CD4-positive, alpha-beta T cell (primary cell): ENCODE results near the gene RIOX2. TPM values are rescaled to one million over a fixed set of nuclear protein-coding genes. Genes with fewer than 3 reads are reported as not detected.

ENCODE experiments used
- ATAC-seq: fragments of 200-7000 bp; cut with Tn5 transposase; one replicate; pipeline ENCODE4 v1.10.0; 2022; ENCODE audit warnings: mild to moderate bottlenecking; ENCODE audit not compliant: poor library complexity
- CTCF ChIA-PET: fragments of 350-600 bp; sonication (Branson Sonifier 250); formaldehyde crosslinking; loops from one replicate; lab custom pipeline; 2021; ENCODE audit warnings: antibody characterized with exemption, inconsistent platforms; lab: Charles Lee
- POLR2A ChIA-PET: fragments of 350-600 bp; sonication (Branson Sonifier 250); formaldehyde crosslinking; loops from one replicate; lab custom pipeline; 2021; ENCODE audit warnings: antibody characterized with exemption, inconsistent platforms; lab: Charles Lee
- DNase-seq, 14 experiments: peaks; one replicate each; pipeline ENCODE4 v3.0.0-alpha.2; 2013 to 2020; ENCODE audit warnings: mixed read lengths in 2 of 14
- H3K27ac ChIP-seq, 2 donors: one replicate each; pipeline versions ENCODE4 v1.5.1 to v1.7.0; 2013; ENCODE audit warnings: low read length in 2 of 2, low read depth in 1 of 2, mild to moderate bottlenecking in 1 of 2
- H3K27me3 ChIP-seq, 2 experiments: 1 replicate in 1 of 2; 2 replicates in 1 of 2; pipeline versions ENCODE4 v1.6.1 to v1.7.0; 2013; ENCODE audit warnings: low read length in 2 of 2, control low read depth in 1 of 2, mild to moderate bottlenecking in 1 of 2, moderate library complexity in 1 of 2; ENCODE audit not compliant: insufficient read depth in 2 of 2, control insufficient read depth in 1 of 2
- H3K36me3 ChIP-seq: one replicate; pipeline ENCODE4 v1.6.1; 2013; ENCODE audit warnings: low read length, control low read depth; ENCODE audit not compliant: insufficient read depth
- H3K4me1 ChIP-seq: one replicate; pipeline ENCODE4 v1.6.1; 2013; ENCODE audit warnings: low read length, control low read depth; ENCODE audit not compliant: insufficient read depth
- H3K4me3 ChIP-seq: one replicate; pipeline ENCODE4 v1.5.1; 2013; ENCODE audit warnings: mild to moderate bottlenecking, low read length, moderate library complexity
- H3K9me3 ChIP-seq, 2 experiments: 1 replicate in 1 of 2; 2 replicates in 1 of 2; pipeline versions ENCODE4 v1.6.1 to v1.7.0; 2013; ENCODE audit warnings: low read length in 2 of 2, mild to moderate bottlenecking in 2 of 2, control low read depth in 1 of 2, moderate library complexity in 1 of 2; ENCODE audit not compliant: control insufficient read depth in 1 of 2, insufficient read depth in 1 of 2
- H3K27ac Mint-ChIP-seq: one replicate; pipeline ENCODE4 v1.8.0; 2020; ENCODE audit warnings: mixed read lengths
- H3K27me3 Mint-ChIP-seq: one replicate; pipeline ENCODE4 v1.8.0; 2021; ENCODE audit warnings: mixed read lengths
- H3K36me3 Mint-ChIP-seq: one replicate; pipeline ENCODE4 v1.8.0; 2021; ENCODE audit warnings: low read depth, mixed read lengths
- H3K4me1 Mint-ChIP-seq: one replicate; pipeline ENCODE4 v1.8.0; 2021; ENCODE audit warnings: low read depth, mixed read lengths
- H3K4me3 Mint-ChIP-seq: one replicate; pipeline ENCODE4 v1.8.0; 2020; ENCODE audit warnings: mild to moderate bottlenecking, mixed read lengths
- H3K9me3 Mint-ChIP-seq: one replicate; pipeline ENCODE4 v1.8.0; 2020; ENCODE audit warnings: mixed read lengths
- intact Hi-C, 2 experiments: fragments of 100-400 bp; cut with DNase I in 1 of 2; cut with micrococcal nuclease in 1 of 2; formaldehyde crosslinking; loops; one replicate each; pipeline versions ENCODE4 v1.15.1 to v1.9.0; 2023 to 2025; cut with DNase I, micrococcal nuclease
- total RNA-seq, 174 experiments: library from RNA in 2 of 174; stranded (reverse) in 2 of 174; gene quantifications; one replicate each; pipeline ENCODE4 v1.2.3 and lab custom pipeline; 2021 to 2026
- TF ChIP-seq, protein P1 (sequence below): fragments of 200-600 bp; IDR thresholded peaks from one replicate; pipeline ENCODE4 v1.8.0; 2022; ENCODE audit warnings: antibody characterized with exemption, mild to moderate bottlenecking

Gene RIOX2
- total RNA-seq, 2 experiments from 2014 or later: 13.1 to 13.5 TPM

DNA sequence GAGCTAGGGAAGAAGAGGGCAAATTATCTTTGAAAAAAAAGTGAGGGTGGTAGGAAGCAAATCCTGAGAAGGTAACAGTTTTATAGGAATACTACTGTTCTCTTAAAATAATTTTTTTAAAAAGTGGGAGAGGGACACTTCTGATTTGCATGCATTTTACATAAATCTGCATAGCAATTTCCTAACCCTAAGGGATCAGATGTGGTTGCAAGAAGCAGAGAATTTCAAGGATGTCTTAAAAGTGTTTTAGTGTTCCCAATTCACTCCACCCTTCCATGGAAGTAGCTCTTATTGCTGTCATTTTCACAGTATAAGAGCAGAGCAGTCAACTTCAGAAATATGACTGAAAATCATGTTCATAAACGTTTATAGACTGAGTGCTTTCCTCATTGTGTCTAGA, 27.8 kb upstream of the RIOX2 start:
- no peaks in the 10 kb centered on the region for H3K9me3 ChIP-seq
- ChIA-PET POLR2A (interaction anchor here (0.6 kb wide), 1 partner anchor 200 kb away, joined by 3 read pairs; no protein-coding TSS in a partner anchor), CTCF (interaction anchor here (1.0 kb wide), 1 partner anchor 20 kb away, joined by 3 read pairs; no protein-coding TSS in a partner anchor)

DNA sequence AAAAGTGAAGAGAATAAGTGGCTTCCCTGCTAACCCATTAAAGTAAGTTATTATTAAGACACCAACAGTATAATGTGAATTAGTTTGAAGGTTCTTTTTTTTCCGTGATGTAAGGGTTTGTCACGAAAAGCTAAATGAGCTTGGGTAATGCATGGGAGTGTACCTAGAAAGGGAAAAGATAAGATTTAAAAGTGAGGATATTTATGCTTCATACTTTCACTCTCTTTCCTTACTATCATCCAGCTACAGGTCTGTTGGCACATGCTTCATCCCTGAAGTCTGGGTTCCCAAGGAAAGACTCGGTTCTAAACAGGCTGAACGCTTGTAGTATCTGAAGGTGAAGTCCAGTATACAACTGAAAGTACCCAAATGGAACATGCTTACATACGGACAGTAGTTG, 26.9 kb upstream of the RIOX2 start:
- ChIA-PET POLR2A (interaction anchor here (0.6 kb wide), 1 partner anchor 199 kb away, joined by 3 read pairs; no protein-coding TSS in a partner anchor), CTCF (no interaction called here)
- Mint-ChIP-seq H3K4me3 (no peak overlapping the region), H3K27ac (no peak overlapping the region), H3K36me3 (no peaks in the 10 kb centered on the region), H3K9me3 (no peaks in the 10 kb centered on the region), H3K27me3 (no peaks in the 10 kb centered on the region), H3K4me1 (peaks cover 11% of the 10 kb centered on the region)
- H3K4me1 ChIP-seq: peaks cover 7% of the 10 kb centered on the region
- intact Hi-C loops: no loop called here
- no peaks in the 10 kb centered on the region for H3K36me3 ChIP-seq
- H3K4me3 ChIP-seq: no peak overlapping the region
- DNase-seq (no peak), ATAC-seq (no peak)
- no peak overlapping the region for H3K27ac ChIP-seq
- TF ChIP-seq, protein P1, sequence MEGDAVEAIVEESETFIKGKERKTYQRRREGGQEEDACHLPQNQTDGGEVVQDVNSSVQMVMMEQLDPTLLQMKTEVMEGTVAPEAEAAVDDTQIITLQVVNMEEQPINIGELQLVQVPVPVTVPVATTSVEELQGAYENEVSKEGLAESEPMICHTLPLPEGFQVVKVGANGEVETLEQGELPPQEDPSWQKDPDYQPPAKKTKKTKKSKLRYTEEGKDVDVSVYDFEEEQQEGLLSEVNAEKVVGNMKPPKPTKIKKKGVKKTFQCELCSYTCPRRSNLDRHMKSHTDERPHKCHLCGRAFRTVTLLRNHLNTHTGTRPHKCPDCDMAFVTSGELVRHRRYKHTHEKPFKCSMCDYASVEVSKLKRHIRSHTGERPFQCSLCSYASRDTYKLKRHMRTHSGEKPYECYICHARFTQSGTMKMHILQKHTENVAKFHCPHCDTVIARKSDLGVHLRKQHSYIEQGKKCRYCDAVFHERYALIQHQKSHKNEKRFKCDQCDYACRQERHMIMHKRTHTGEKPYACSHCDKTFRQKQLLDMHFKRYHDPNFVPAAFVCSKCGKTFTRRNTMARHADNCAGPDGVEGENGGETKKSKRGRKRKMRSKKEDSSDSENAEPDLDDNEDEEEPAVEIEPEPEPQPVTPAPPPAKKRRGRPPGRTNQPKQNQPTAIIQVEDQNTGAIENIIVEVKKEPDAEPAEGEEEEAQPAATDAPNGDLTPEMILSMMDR: no peak
- no peaks in the 10 kb centered on the region for H3K9me3 ChIP-seq
- H3K27me3 ChIP-seq: no peaks in the 10 kb centered on the region

More for the DNA sequence above, 27.8 kb upstream of the RIOX2 start:
- no peaks in the 10 kb centered on the region for H3K27me3 Mint-ChIP-seq
- H3K27ac Mint-ChIP-seq: no peak overlapping the region
- Histone ChIP-seq H3K36me3 (no peaks in the 10 kb centered on the region), H3K27me3 (no peaks in the 10 kb centered on the region), H3K4me1 (peaks cover 7% of the 10 kb centered on the region), H3K4me3 (no peak overlapping the region), H3K27ac (no peak overlapping the region)
- TF ChIP-seq, protein P1: no peak
- H3K36me3 Mint-ChIP-seq: no peaks in the 10 kb centered on the region
- no peak for ATAC-seq
- intact Hi-C loops: loop anchor here in 1 of 2 experiments (5.0 kb wide), 1 partner anchor 183 kb away; no protein-coding TSS in a partner anchor
- H3K4me1 Mint-ChIP-seq: peaks cover 18% of the 10 kb centered on the region
- no peaks in the 10 kb centered on the region for H3K9me3 Mint-ChIP-seq
- H3K4me3 Mint-ChIP-seq: no peak overlapping the region
- no peak for DNase-seq

DNA sequence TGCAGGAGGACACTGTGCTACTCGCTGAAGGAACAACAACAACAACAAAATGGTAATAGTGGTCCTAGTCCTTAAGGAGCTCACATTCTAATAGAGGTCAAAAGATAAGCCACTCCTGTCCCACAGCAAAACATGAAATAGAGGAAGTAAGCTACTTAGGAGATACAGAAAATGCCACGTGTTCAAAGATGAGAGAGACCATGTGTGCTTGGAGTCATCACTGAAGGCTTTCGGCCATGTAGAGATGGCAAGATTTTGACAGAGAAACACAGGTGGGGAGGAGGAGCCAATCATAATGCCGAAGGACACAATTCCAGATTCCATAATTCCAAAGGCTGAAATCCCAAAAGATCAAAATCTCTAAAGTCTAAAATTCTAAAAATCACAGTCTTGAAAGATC, 24.8 kb upstream of the RIOX2 start:
- Mint-ChIP-seq H3K27me3 (no peaks in the 10 kb centered on the region), H3K36me3 (no peaks in the 10 kb centered on the region), H3K27ac (no peak overlapping the region), H3K4me3 (no peak overlapping the region), H3K4me1 (peaks cover 5% of the 10 kb centered on the region), H3K9me3 (no peaks in the 10 kb centered on the region)
- no peaks in the 10 kb centered on the region for H3K27me3 ChIP-seq
- no peaks in the 10 kb centered on the region for H3K36me3 ChIP-seq
- CTCF ChIA-PET: no interaction called here
- POLR2A ChIA-PET: no interaction called here
- no peaks in the 10 kb centered on the region for H3K4me1 ChIP-seq
- no peaks in the 10 kb centered on the region for H3K9me3 ChIP-seq
- H3K27ac ChIP-seq: no peak overlapping the region
- TF ChIP-seq, protein P1: no peak
- ATAC-seq: no peak
- DNase-seq: no peak
- intact Hi-C loops: no loop called here
- no peak overlapping the region for H3K4me3 ChIP-seq
